ENCODE results near the gene ALS2. TPM values are rescaled to one million over a fixed set of nuclear protein-coding genes. Genes with fewer than 3 reads are reported as not detected.
"Not testable (repeated sequence)": the region's sequence is repeated elsewhere in the genome, so short reads cannot be mapped to it uniquely, and the experiment has no call there.

Gene ALS2
- total RNA-seq, 1 donor from 2014 or later: 16.5 TPM

- no peak for DNase-seq (ENCODE audit: low spot score)
Observed at GRCh38 chr2:201794294-201794693, 13.6 kb upstream of the ALS2 start.

- no peak for DNase-seq (ENCODE audit: low spot score)
Observed at GRCh38 chr2:201793631-201794030, 12.9 kb upstream of the ALS2 start.

- no peak for DNase-seq (ENCODE audit: low spot score)
Observed at GRCh38 chr2:201790989-201791388, 10.3 kb upstream of the ALS2 start.

GRCh38 chr2:201790291-201790690 is 9.6 kb upstream of the ALS2 start:
- DNase-seq (ENCODE audit: low spot score): no peak

- DNase-seq (ENCODE audit: low spot score): no peak
Observed at GRCh38 chr2:201789395-201789794, 8.7 kb upstream of the ALS2 start.

- no peak for DNase-seq (ENCODE audit: low spot score)
Observed at GRCh38 chr2:201788371-201788770, 7.6 kb upstream of the ALS2 start.

GRCh38 chr2:201786471-201786870 is 5.7 kb upstream of the ALS2 start:
- DNase-seq (ENCODE audit: low spot score): no peak

- no peak for DNase-seq (ENCODE audit: low spot score)
Observed at GRCh38 chr2:201785135-201785534, 4.4 kb upstream of the ALS2 start.

GRCh38 chr2:201784563-201784962 is 3.8 kb upstream of the ALS2 start:
- no peak for DNase-seq (ENCODE audit: low spot score)

- no peak for DNase-seq (ENCODE audit: low spot score)
Observed at GRCh38 chr2:201781557-201782051, 871 bp upstream of the ALS2 start.

GRCh38 chr2:201779901-201780673 is 646 bp downstream of the ALS2 start:
- DNase-seq (ENCODE audit: low spot score): peak; percentile 45

GRCh38 chr2:201777869-201778268 is 2.9 kb downstream of the ALS2 start:
- DNase-seq (ENCODE audit: low spot score): no peak

- DNase-seq (ENCODE audit: low spot score): no peak
Observed at GRCh38 chr2:201777043-201777442, 3.7 kb downstream of the ALS2 start.

GRCh38 chr2:201775326-201775725 is 5.4 kb downstream of the ALS2 start:
- no peak for DNase-seq (ENCODE audit: low spot score)

- DNase-seq (ENCODE audit: low spot score): no peak
Observed at GRCh38 chr2:201774546-201774945, 6.2 kb downstream of the ALS2 start.

- DNase-seq (ENCODE audit: low spot score): no peak
Observed at GRCh38 chr2:201773990-201774389, 6.7 kb downstream of the ALS2 start.

- no peak for DNase-seq (ENCODE audit: low spot score)
Observed at GRCh38 chr2:201769666-201770373, 10.9 kb downstream of the ALS2 start.

- DNase-seq (ENCODE audit: low spot score): no peak
Observed at GRCh38 chr2:201768918-201769317, 11.8 kb downstream of the ALS2 start.

- no peak for DNase-seq (ENCODE audit: low spot score)
Observed at GRCh38 chr2:201765799-201766198, 14.9 kb downstream of the ALS2 start.

GRCh38 chr2:201764469-201764868 is 16.3 kb downstream of the ALS2 start:
- DNase-seq (ENCODE audit: low spot score): not testable (repeated sequence)

- no peak for DNase-seq (ENCODE audit: low spot score)
Observed at GRCh38 chr2:201761101-201761500, 19.6 kb downstream of the ALS2 start.

GRCh38 chr2:201759567-201759966 is 21.2 kb downstream of the ALS2 start:
- no peak for DNase-seq (ENCODE audit: low spot score)

GRCh38 chr2:201758873-201759272 is 21.9 kb downstream of the ALS2 start:
- no peak for DNase-seq (ENCODE audit: low spot score)

Data from ureter (tissue), 1 donor.